DND-41 (cell line): ENCODE data around the gene RBM19.

ENCODE experiments used
- ATAC-seq: fragments of 200-7000 bp; cut with Tn5 transposase; 3 replicates; pipeline ENCODE4 v1.9.1; 2021; ENCODE audit warnings: low read depth; ENCODE audit not compliant: insufficient read depth
- DNase-seq: peaks from one replicate; pipeline ENCODE4 v3.0.0-alpha.2; 2020
- H2AFZ ChIP-seq: 2 replicates; pipeline ENCODE4 v1.6.0; 2012; ENCODE audit warnings: low read depth, low read length
- H3K27ac ChIP-seq: 2 replicates; pipeline ENCODE4 v1.5.1; 2012; ENCODE audit warnings: low read length, inconsistent platforms
- H3K27me3 ChIP-seq: fragments of 200-600 bp; sonication (generic); 2 replicates; pipeline ENCODE4 v1.6.0; 2012; ENCODE audit warnings: low read length, mild to moderate bottlenecking, inconsistent platforms; ENCODE audit not compliant: insufficient read depth, poor library complexity
- H3K36me3 ChIP-seq: 2 replicates; pipeline ENCODE4 v1.5.1; 2012; ENCODE audit warnings: low read length, inconsistent platforms; ENCODE audit not compliant: insufficient read depth
- H3K4me1 ChIP-seq: 2 replicates; pipeline ENCODE4 v1.5.1; 2012; ENCODE audit warnings: mild to moderate bottlenecking, low read length; ENCODE audit not compliant: insufficient read depth
- H3K4me2 ChIP-seq: 2 replicates; pipeline ENCODE4 v1.6.0; 2012; ENCODE audit warnings: mild to moderate bottlenecking, moderate library complexity, low read length, inconsistent platforms; ENCODE audit not compliant: insufficient read depth
- H3K4me3 ChIP-seq, 2 experiments: fragments of 200-600 bp in 1 of 2; shearing (Covaris generic) in 1 of 2; 2 replicates each; pipeline ENCODE4 v1.5.1; 2012 to 2016; ENCODE audit warnings: inconsistent platforms in 2 of 2, low read length in 2 of 2, mild to moderate bottlenecking in 2 of 2, low read depth in 1 of 2, moderate library complexity in 1 of 2
- H3K79me2 ChIP-seq: 2 replicates; pipeline ENCODE4 v1.6.0; 2012; ENCODE audit warnings: low read length, inconsistent platforms; ENCODE audit not compliant: insufficient read depth
- H3K9ac ChIP-seq: 2 replicates; pipeline ENCODE4 v1.6.0; 2012; ENCODE audit warnings: low read depth, mild to moderate bottlenecking, inconsistent platforms, low read length, moderate library complexity
- H3K9me3 ChIP-seq: 2 replicates; pipeline ENCODE4 v1.5.1; 2012; ENCODE audit warnings: low read length, moderate library complexity, mild to moderate bottlenecking, inconsistent platforms; ENCODE audit not compliant: insufficient read depth, severe bottlenecking
- H4K20me1 ChIP-seq: 2 replicates; pipeline ENCODE4 v1.6.0; 2012; ENCODE audit warnings: low read length; ENCODE audit not compliant: insufficient read depth
- EZH2 ChIP-seq: IDR thresholded peaks from 3 replicates; pipeline ENCODE4 v1.6.1; 2012; ENCODE audit warnings: borderline replicate concordance, low read depth, mild to moderate bottlenecking, moderate library complexity, low read length, inconsistent platforms; ENCODE audit not compliant: severe bottlenecking
- TF ChIP-seq, protein P1 (sequence below): IDR thresholded peaks from 2 replicates; pipeline ENCODE4 v1.5.1; 2012; ENCODE audit warnings: borderline replicate concordance, low read length, moderate library complexity, mild to moderate bottlenecking; ENCODE audit not compliant: poor library complexity, severe bottlenecking; ENCODE audit errors: extremely low read depth

The RBM19 gene

DNA sequence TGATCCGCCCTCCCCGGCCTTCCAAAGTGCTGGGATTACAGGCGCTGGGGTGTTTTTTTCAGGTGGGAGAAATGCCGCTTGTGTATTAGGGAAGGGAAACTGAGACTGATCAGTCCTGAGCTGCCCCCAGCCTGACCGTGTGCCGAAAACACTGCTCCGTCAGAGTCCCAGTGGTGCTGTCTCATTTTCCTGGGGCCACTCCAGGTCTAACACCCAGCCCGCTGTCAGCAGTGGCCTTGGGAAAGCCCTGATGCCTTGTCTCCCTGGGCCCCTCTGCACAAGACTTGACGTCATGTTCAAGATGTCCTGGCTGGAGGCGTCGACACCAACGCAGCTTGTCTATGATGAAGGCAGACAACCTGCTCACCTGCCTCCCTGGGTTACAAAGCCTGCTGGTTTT, 165.9 kb downstream of the RBM19 start:
- no peaks in the 10 kb centered on the region for H3K4me1 ChIP-seq
- H3K4me3 ChIP-seq, result no peak overlapping the region
- H3K4me2 ChIP-seq, result no peak overlapping the region
- no peaks in the 10 kb centered on the region; the same call in 1 of the 2 replicates for H4K20me1 ChIP-seq
- DNase-seq (no peak), ATAC-seq (no peak)
- no peak overlapping the region for H3K9ac ChIP-seq
- no peak for TF ChIP-seq EZH2
- TF ChIP-seq, protein P1, sequence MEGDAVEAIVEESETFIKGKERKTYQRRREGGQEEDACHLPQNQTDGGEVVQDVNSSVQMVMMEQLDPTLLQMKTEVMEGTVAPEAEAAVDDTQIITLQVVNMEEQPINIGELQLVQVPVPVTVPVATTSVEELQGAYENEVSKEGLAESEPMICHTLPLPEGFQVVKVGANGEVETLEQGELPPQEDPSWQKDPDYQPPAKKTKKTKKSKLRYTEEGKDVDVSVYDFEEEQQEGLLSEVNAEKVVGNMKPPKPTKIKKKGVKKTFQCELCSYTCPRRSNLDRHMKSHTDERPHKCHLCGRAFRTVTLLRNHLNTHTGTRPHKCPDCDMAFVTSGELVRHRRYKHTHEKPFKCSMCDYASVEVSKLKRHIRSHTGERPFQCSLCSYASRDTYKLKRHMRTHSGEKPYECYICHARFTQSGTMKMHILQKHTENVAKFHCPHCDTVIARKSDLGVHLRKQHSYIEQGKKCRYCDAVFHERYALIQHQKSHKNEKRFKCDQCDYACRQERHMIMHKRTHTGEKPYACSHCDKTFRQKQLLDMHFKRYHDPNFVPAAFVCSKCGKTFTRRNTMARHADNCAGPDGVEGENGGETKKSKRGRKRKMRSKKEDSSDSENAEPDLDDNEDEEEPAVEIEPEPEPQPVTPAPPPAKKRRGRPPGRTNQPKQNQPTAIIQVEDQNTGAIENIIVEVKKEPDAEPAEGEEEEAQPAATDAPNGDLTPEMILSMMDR, result no peak
- H3K27me3 ChIP-seq, result no peaks in the 10 kb centered on the region
- H3K27ac ChIP-seq, result no peak overlapping the region
- H3K9me3 ChIP-seq, result no peaks in the 10 kb centered on the region
- H3K36me3 ChIP-seq, result no peaks in the 10 kb centered on the region
- H3K79me2 ChIP-seq, result no peaks in the 10 kb centered on the region
- H2AFZ ChIP-seq, result no peak overlapping the region

DNA sequence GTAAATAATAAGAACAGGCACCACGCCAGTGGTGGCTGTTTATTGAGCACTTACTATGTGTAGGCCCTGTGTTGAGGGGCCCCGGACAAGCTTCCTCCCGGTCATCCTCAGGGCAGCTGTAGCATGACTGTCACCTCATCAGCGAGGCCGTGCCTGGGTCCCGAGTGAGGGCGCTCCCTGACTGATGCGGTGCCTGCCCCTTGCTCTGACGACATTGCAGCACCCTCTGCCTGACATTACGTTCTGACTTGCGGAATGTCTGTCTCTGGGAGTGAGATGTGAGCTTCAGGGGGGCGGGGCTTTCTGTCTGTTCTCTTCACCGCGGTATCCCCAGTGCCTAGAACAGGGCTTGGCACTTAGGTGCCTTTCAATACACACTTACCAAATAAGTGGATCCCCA, 167.6 kb downstream of the RBM19 start:
- DNase-seq (no peak), ATAC-seq (no peak)
- no peaks in the 10 kb centered on the region for H3K4me1 ChIP-seq
- no peak overlapping the region for H3K4me2 ChIP-seq
- no peaks in the 10 kb centered on the region for H3K36me3 ChIP-seq
- H3K27ac ChIP-seq, result no peak overlapping the region
- no peak for TF ChIP-seq EZH2
- TF ChIP-seq, protein P1, result no peak
- no peaks in the 10 kb centered on the region; the same call in 1 of the 2 replicates for H4K20me1 ChIP-seq
- no peaks in the 10 kb centered on the region for H3K9me3 ChIP-seq
- no peaks in the 10 kb centered on the region for H3K79me2 ChIP-seq
- H2AFZ ChIP-seq, result no peak overlapping the region
- no peak overlapping the region for H3K4me3 ChIP-seq
- H3K9ac ChIP-seq, result no peak overlapping the region
- H3K27me3 ChIP-seq, result no peaks in the 10 kb centered on the region

DNA sequence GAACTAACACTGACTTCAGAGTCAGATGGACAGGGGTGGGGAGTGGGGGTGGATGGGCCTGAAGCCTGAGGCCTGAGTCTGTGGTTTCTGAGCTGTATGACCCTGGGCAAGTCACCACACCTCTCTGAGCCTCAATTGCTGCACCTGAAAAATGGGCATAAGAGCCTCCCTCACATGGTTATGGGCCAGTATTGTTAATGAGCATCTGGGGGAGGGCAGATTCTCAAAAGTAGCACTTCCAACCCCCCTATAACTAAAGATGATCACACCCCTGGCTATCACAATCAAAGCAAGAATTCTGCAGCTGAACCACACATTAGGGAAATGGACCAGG, 168.6 kb downstream of the RBM19 start:
- no peaks in the 10 kb centered on the region for H3K27me3 ChIP-seq
- H3K9ac ChIP-seq, result no peak overlapping the region
- ATAC-seq, result no peak
- H4K20me1 ChIP-seq, result no peaks in the 10 kb centered on the region; the same call in 1 of the 2 replicates
- no peak overlapping the region for H2AFZ ChIP-seq
- H3K4me1 ChIP-seq, result no peaks in the 10 kb centered on the region
- no peaks in the 10 kb centered on the region for H3K79me2 ChIP-seq
- H3K4me3 ChIP-seq, result no peak overlapping the region
- TF ChIP-seq, protein P1, result no peak
- TF ChIP-seq EZH2, result no peak
- no peaks in the 10 kb centered on the region for H3K36me3 ChIP-seq
- H3K9me3 ChIP-seq, result no peaks in the 10 kb centered on the region
- DNase-seq, result no peak
- no peak overlapping the region for H3K4me2 ChIP-seq
- no peak overlapping the region for H3K27ac ChIP-seq

DNA sequence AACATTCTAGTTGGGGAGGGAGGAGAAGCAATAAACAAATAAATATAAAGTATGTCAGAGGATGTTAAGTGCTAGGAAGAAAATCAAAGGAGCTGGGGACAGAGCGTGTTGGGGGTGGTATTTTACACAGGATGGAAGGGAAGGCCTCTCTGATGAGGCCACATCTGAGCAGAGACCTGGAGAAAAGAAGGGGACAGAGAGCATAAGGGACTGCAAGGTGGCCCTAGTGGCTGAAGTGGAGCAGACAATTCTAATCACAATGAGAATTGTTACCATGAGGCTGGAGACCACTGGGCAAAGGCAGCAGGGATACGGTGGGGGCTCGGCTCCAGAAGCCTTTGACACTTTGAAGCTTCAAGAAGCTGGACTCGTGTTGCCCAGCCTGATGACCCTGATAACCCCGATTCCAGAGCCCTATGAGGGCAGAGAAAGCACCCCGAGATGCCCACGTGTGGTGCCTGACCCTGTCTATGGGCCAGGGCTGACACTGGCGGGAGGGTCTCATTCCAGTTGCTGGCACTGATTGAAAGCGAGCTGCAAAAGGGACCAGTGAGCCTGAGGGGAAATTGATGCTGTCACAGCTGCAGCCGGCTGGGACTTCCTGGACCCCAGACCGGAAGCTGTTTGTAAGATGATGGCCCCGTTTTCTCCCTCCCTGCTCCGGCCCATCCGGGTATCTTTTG, 169.1 kb downstream of the RBM19 start:
- Histone ChIP-seq H3K4me1 (no peaks in the 10 kb centered on the region), H3K36me3 (no peaks in the 10 kb centered on the region), H3K9me3 (no peaks in the 10 kb centered on the region), H2AFZ (no peak overlapping the region), H3K79me2 (no peaks in the 10 kb centered on the region), H3K4me3 (no peak overlapping the region), H3K4me2 (no peak overlapping the region), H3K9ac (no peak overlapping the region), H3K27me3 (no peaks in the 10 kb centered on the region), H4K20me1 (no peaks in the 10 kb centered on the region; the same call in 1 of the 2 replicates), H3K27ac (no peak overlapping the region)
- ATAC-seq, result no peak
- no peak for TF ChIP-seq EZH2
- TF ChIP-seq, protein P1, result no peak
- DNase-seq, result no peak
